NB4 (cell line): ENCODE results near the gene ERVH48-1.

Experiments
- POLR2A ChIP-seq: IDR thresholded peaks from 2 replicates; pipeline ENCODE4 v1.6.1; 2011; ENCODE audit warnings: mild to moderate bottlenecking; ENCODE audit not compliant: insufficient read length; ENCODE audit errors: extremely low read depth
- TF ChIP-seq, protein P1 (sequence below): IDR thresholded peaks from one replicate; pipeline ENCODE4 v1.5.1; 2012; ENCODE audit warnings: low read depth, low read length
- TF ChIP-seq, protein P2 (sequence below): IDR thresholded peaks from 2 replicates; pipeline ENCODE4 v1.6.1; 2011; ENCODE audit warnings: low read depth, low read length

DNA sequence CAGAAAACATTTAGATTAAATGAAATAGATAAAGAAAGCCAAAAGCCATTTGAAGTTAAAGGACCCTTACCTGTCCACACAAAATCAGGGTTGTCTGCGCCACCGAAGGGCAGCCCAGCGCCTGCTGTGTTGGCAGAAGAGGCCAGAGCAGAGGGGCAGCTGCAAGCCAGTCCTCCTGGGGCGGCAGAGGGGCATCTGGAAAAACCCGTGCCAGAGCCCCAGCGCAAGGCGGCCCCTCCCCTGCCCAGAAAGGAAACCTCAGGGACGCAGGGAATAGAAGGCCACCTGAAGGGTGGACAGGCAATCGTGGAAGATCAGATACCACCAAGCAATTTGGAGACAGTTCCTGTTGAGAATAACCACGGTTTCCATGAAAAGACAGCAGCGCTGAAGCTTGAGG is 21.6 kb downstream of the ERVH48-1 start:
- TF ChIP-seq, protein P1, sequence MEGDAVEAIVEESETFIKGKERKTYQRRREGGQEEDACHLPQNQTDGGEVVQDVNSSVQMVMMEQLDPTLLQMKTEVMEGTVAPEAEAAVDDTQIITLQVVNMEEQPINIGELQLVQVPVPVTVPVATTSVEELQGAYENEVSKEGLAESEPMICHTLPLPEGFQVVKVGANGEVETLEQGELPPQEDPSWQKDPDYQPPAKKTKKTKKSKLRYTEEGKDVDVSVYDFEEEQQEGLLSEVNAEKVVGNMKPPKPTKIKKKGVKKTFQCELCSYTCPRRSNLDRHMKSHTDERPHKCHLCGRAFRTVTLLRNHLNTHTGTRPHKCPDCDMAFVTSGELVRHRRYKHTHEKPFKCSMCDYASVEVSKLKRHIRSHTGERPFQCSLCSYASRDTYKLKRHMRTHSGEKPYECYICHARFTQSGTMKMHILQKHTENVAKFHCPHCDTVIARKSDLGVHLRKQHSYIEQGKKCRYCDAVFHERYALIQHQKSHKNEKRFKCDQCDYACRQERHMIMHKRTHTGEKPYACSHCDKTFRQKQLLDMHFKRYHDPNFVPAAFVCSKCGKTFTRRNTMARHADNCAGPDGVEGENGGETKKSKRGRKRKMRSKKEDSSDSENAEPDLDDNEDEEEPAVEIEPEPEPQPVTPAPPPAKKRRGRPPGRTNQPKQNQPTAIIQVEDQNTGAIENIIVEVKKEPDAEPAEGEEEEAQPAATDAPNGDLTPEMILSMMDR = no peak
- TF ChIP-seq POLR2A = no peak
- TF ChIP-seq, protein P2, sequence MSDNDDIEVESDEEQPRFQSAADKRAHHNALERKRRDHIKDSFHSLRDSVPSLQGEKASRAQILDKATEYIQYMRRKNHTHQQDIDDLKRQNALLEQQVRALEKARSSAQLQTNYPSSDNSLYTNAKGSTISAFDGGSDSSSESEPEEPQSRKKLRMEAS = no peak
